HG03558 (cell line): ENCODE measurements around the gene CPXM2.

Experiments
- ATAC-seq: cut with Tn5 transposase; IDR thresholded peaks from one replicate; pipeline ENCODE4 v1.9.1; 2021; ENCODE audit warnings: moderate number of reproducible peaks; ENCODE audit not compliant: unreplicated experiment; ENCODE audit errors: extremely low read depth

The CPXM2 gene

DNA sequence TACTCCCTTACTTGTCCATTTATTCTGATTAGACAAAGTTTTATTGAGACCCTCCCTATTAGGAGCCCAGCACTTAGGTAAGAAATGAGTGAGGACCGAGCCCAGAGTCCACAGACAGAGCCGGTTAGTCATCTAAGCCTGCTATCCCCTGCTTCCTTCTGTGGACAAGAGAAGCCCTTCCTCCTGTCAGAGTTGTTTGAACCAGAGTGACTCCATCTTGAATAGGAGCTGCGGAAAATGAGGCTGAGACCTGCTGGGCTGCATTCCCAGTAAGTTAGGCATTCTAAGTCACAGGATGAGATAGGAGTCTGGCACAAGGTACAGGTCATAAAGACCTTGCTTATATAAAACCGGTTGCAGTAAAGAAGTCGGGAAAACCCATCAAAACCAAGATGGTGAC is 109.1 kb downstream of the CPXM2 start:
- ATAC-seq = no peak

DNA sequence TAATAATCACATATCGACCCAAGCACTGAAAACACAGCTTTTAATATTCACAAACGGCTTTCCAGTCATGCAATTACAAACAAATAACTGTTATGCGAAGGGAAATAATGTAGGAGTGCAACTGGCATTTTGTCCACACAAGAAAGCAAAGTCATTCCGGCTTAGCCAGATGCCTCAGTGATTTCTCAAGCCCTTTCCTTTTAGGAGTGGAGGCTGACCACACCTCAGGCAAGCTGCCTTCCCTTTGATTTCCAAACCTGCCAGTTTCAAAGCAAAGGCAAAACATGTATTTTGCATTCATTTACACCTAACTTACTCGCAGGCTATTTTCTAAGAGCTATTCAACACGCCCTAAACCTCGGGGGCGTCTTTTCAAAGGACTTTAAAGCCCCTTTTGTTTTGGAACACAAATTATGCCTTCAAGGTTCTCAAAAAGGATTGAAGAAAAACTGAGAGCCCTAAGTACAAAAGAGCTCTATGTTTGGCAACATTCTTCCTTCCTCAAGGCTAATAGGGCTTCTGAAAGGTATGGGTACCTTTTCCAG is 109.6 kb downstream of the CPXM2 start:
- ATAC-seq = no peak

DNA sequence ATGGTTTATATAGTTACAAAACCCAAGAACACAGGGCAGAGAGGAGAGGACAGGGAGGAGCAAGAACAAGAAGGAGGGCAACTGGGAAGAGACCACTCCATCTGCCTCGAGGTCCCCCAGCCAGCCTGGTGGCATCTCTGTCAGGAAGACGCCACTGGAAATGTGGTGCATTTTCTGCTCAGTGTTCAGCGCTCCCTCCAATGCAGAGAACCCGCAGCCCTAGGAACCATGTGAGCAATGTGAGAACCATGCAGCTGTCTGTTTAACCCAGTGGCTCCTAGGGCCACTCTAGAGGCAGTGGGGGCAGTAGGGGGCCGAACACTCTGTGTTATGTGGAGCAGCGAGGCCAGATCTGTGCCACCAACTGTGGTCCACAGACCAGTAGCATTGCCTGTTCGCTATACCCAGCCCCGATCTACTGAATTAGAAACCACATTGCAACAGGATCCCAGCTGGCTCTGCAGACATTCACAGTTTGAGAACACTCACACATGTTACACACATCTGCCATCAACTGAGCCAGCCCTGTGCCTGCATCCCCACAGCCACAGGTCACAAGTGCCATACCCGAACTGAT is 110.2 kb downstream of the CPXM2 start:
- no peak for ATAC-seq

DNA sequence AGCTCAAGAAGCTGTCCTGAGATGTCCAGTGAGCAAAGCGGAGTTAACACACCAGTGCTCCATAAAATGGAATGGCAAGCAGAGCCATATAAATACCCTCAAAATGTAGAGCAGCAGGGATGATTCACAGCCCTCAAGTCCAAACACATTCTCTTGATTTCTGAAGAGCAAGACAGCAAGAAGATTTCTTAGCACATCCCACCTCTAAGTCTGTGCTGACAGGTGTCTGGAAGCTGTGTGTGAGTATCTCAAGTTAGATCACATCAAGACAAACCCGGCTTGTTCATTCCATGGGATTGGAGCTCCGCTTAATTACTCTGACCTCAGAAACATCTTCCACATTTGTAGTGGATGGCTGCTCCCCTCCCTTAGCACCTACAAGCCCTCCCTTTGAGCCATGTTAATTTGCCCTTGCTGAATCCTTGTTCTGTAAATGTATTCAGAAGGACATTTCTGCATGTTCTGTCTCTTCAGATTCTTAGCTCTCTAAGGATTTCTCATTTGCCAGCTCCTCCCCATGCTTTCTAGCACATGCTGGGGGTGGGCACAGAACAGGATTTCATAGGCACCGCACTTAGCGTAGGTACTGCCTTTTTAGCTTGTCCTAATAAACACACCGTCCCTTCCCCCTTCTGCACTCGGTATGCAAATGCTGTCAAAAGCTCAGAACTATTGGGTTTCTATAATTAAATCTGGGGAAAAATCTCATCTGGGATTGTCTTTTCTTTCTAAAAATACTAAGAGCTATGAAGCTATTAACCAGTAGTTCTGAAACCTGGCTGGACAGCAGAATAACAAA is 112.7 kb downstream of the CPXM2 start:
- no peak for ATAC-seq

DNA sequence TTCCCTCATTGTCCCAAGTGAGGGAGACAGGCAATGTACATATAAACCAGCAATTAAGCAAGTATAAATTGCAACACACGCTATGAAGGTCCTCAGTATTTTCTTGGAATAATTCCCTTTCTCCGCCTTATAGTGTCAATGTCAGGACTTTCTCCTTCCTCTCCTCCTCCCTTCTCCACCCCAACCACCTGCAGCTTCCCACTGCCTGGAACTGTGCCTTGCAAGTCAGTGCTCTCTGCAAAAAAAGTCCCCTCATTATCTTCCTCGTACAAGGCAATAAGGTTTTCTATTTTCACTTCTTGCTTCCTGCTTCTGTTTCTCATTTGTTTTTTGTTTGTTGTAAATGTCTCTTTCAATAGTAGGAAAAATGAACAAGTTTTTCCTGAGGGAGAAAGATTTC is 113.7 kb downstream of the CPXM2 start:
- ATAC-seq = no peak

DNA sequence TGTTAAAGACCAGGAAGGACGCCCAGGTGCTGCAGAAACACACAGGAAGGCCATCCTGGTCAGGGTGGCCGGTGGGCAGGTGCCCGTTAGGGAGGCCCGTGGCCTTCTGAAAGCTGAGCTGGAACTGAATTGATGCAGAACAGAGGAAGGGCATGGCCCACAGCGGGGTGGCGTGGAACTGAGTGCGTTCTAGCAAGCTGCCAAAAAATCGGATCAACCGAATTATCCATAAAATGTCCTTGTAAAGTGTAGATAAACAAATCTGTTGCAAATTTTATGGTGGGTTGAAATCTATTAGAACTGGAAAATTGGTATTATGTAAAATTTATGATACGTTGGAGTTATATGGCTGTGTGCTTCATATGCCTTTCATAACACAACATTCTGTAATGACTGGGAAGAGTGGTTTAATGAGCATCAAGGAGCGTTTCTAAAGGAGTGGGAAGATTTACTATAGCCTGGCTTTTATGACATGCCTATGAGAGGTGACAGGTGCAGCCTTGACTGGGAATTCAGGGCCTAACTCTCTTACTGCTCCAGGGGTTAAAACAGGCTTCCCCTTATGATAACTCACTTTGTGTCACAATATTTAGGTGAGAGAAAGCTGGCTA is 117.4 kb downstream of the CPXM2 start:
- ATAC-seq = no peak

DNA sequence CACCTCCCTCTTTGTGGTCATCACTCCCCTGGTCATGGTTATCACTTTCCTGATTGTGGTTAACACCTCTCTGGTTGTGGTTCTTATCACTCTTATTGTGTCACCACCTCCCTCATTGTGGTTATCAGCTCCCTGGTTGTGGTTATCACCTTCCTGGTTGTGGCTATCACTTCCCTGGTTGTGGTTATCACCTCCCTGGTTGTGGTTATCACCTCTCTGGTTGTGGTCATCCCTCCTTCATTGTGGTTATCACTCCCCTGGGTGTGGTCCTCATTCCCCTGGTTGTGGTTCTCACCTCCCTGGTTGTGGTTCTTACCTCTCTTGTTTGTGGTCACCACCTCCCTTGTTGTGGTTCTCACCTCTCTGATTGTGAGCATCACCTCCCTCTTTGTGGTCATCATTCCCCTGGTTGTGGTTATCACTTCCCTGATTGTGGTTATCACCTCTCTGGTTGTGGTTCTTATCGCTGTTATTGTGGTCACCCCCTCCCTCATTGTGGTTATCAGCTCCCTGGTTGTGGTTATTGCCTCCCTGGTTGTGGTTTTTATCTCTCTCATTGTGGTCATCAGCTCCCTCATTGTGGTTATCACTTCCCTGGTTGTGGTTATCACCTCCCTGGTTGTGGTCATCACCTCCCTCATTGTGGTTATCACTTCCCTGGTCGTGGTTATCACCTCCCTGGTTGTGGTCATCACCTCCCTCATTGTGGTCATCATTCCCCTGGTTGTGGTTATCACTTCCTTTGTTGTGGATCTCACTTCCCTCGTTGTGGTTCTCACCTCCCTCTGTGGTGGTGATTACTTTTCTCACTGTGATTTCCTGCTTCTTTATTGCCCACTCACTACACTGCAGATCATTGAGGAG is 118.7 kb downstream of the CPXM2 start:
- ATAC-seq = no peak

DNA sequence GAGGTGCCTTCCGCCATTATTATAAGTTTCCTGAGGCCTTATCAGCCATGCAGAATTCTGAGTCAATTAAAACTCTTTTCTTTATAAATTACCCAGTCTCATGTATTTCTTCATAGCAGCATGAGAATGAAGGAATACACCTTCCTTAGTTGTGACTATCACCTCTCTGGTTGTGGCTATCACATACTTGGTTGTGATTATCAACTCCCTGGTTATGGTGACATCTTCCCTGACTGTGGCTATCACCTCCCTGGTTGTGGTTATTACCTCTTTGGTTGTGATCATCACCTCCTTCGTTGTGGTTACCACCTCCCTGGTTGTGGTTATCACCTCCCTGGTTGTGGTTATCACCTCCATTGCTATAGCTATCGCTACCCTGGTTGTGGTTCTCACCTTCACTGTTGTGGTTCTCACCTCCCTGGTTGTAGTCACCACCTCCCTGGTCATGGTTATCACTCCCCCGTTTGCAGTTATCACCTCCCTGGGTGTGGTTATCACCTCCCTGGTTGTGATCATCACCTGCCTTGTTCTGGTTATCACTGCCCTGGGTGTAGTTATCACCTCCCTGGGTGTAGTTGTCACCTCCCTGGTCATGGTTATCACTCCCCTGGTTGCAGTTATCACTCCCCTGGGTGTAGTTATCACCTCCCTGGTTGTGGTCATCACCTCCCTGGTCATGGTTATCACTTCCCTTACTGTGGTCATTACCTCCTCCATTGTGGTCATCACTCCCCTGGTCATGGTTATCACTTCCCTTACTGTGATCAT is 119.5 kb downstream of the CPXM2 start:
- no peak for ATAC-seq

DNA sequence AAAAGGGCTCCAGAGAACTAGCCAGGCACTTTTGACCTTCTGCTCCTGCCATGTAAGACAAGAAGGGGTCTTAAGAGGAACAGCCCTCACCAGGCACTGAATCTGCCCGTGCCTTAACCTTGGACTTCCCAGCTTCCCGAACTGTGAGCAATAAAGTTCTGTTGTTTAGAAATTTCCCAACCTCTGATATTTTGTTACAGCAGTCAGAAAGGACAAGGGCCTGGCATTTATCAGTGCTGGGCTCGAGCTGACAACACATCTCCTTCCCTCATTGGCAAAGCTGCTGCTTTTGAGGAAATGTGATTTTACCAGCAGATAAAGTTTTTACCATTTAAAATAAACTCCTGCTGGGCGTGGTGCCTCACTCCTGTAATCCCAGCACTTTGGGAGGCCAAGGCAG is 122.0 kb downstream of the CPXM2 start:
- no peak for ATAC-seq

DNA sequence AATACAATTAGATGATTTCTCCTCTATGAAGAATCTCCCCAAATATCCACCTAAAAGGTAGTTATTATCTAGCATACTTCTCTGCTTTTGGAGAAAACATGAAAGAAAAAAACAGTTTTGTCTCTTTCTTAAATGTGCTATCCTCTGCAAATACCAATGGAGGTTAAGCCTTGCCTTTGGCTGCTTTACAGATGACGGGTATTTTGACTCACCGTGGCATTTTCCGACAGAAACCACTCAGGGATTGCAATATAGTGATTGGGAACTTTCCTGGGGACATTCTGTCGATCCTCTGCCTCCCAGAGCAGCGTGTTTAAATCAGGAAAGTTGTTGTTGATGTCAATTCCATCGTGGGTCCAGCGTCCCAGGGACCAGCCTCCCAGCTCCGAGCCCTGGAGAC is 124.8 kb downstream of the CPXM2 start:
- no peak for ATAC-seq

DNA sequence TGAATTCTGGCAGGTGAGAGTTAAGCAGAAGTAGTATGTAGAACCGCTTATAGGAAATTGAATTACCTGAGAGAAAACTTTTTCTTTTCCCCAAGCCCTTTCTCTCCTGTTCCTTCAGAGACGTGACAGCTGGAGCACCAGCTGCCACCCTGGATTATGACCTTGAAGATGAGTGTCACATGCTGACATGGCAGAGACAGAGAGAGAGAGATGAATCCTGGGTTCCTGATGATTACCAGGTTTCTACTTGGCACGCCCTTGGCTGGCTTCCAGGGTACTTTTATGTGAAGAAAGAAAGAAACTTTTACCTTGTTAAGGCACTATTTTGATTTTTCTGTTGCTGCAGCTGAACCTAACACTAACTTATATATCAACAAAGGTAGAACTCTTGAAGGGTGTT is 125.6 kb downstream of the CPXM2 start:
- ATAC-seq = no peak

DNA sequence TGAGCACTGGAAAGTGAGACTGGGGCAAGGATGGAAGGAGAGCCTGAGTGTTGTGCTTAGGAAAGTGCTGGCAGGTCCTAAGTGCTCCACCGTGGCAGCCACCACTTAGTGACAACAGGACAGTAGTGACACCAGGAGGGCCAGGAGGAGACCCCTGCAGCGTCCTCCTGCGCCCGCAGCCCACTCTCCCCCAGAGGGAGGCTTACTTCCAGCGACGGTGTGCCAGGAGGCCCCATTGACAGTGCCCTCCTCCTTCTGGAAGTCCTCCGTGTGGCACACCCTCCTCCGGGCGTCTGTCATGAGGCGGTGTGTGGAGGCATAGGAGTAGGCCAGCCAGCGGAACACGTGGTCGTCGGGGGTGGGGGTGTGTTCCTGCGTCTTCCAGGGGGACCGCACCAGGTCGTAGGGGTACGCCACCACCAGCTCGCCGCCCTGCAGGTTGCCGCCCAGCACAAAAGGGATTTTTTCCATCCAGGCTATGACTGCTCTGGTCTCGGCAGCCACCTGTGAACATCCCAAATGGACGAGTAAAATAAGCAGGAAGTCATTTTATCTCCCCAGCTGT is 129.9 kb downstream of the CPXM2 start:
- ATAC-seq = no peak

DNA sequence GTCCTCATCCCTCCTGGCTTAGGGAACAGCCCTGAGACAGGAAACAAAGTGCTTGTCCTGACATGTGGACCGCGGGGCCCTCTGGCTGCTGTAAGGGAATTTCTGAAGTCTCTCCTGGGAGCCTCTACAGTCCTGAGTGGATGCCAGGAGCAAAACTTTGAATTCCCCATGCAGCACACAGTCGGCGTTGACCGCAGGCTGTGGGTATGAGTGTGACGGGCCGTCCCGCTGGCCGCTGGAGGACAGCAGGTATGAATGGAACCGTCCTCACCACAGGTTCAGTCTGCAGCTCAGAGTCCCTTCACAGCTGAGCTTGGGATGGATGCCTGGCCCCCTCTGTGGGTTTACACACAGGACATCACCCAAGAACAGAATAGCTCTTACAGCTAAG is 130.6 kb downstream of the CPXM2 start:
- ATAC-seq = no peak

DNA sequence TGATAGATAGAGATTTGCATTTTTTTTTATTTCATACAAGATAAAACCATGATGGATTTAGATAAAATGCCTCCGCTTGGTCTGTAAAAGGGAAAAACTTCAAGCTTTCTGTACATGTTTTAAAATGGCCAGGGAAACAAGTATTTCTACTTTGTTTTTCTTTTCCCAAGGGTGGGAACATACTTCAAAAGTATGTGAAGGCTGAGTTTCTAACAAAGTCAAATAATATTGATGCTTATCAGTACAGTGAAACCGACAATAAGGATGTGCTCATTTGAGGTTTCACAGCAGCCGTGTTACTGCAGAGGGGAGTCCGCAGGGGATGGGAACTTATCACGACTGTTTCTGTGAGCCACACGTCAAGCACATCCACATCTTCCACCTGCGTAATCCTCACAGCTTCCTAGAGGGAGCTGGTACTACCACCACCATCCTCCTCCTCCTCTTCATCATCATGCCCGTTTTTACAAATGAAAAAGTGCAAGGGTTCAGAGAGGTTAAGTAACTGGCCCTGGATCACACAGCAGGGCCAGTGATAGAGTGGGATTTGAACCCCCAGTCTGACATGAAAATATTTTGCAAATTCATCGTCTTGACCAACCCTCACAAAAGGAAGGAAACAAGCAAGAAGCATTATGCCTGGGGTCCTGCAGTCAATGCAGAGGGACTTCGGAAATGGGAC is 131.1 kb downstream of the CPXM2 start:
- ATAC-seq = no peak

DNA sequence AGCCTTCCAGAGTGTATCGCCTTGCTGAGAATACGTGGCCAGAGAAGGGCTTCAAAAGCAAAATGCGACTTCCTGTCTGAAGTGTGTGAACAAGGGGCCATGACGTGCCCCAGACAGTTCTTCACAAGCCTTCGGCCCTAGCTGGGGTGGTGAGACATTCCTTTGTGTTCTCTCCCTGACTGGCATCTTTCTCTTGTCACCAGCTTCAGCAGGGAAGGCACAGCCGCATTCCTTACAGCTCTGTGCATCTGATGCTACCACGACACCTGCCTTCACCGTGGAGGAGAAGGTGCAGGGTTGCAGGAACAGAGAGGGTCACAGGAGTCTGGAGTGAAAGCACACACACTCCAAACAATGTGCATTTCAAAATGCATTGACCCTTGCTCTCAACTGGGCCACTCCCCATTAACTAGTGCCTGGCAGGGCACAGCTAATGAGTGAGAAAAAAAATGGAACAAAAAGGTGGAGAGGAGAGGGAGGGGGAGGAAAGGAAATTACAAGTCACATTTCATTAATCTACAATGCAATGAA is 132.0 kb downstream of the CPXM2 start:
- ATAC-seq = no peak

DNA sequence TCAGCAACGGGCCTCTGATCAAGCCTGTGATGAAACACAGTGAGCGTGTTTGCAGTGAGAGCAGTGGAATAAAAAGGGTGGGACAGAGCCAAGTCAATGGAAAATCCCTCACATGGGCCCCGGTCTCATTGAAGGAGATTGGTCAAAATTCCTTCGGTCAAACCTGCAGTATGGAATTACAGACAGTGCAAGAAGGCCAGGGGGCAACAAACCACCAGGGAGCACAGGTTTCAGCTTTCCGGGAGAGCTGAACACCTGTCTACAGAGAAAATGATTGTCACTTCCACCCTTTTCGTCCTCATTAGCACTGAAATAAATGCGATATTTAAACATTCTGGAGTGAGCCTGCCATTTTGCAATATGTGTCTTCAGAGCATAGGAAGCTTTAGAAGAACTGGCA is 132.6 kb downstream of the CPXM2 start:
- no peak for ATAC-seq

DNA sequence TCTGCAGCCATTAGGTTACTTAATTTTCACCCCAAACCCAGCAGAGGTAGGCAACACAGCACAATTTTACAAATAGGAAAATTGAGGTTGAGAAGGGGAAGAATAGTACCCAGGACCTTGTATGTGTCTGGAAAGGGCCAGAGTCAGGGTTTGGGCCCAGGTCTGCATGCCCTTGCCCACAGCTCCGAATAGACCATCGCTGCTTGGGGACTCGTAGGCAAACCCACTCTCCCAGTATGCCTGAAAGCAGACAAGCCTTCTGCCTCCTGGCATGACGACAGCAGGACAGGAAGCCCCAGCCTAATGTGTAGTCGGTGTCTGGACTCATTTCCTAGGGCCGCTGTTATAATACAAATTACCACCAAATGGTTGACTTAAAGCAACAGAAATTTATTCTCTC is 133.8 kb downstream of the CPXM2 start:
- no peak for ATAC-seq

DNA sequence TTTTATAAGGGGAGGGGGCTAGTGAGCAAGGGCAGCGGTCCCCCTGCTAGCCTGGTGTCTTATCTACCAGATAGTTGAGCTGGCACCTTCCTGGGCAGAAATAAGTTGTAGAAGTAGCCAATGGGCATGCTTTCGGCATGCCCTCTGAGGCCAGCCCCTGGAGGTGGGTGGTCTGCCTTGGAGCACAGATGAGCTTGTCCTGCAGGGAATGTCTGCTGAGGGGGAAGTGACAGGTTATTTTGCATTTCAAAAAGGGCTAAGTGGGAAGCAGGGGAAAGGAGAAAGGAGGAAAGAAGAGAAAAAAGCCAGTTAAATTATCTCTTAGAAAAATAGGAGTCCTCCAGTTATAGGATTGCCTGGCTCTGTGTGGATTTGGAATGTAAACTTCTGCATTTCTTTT is 136.5 kb downstream of the CPXM2 start:
- ATAC-seq = no peak

DNA sequence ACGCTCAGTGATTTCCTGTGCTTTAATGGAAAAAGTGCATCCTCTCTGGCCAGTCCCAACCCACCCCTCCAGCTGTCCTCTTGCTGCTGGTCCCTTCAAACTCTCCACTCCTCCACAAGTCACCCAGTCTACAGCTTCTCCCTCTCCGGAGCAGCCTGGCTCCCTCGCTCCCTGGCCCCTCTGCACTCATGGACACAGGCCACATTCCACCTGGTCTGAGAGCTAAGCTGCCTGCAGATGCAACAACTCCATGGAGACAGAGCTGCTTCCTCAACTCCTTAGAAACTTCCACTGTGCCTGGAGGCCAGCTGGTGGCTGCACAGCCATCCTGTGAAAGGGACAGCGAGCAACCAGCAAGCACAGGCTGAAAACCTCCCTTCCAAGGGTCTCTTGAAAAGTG is 137.5 kb downstream of the CPXM2 start:
- no peak for ATAC-seq
